Measurements from ENCODE around the gene DPEP2.
"Not testable (repeated sequence)": the region's sequence is repeated elsewhere in the genome, so short reads cannot be mapped to it uniquely, and the experiment has no call there.

DPEP2 gene, protein sequence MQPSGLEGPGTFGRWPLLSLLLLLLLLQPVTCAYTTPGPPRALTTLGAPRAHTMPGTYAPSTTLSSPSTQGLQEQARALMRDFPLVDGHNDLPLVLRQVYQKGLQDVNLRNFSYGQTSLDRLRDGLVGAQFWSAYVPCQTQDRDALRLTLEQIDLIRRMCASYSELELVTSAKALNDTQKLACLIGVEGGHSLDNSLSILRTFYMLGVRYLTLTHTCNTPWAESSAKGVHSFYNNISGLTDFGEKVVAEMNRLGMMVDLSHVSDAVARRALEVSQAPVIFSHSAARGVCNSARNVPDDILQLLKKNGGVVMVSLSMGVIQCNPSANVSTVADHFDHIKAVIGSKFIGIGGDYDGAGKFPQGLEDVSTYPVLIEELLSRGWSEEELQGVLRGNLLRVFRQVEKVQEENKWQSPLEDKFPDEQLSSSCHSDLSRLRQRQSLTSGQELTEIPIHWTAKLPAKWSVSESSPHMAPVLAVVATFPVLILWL

GRCh38 chr16:67998779-67999688, at the start of gene DPEP2:
TSS of gene DPEP2 (minus strand) at chr16:67999484. CDS start at chr16:67993212, 6,272 bp downstream.
- not testable (repeated sequence) for H2AFZ ChIP-seq (ENCODE audit: low read depth); H3K4me2 ChIP-seq; H3K36me3 ChIP-seq (ENCODE audit: insufficient read depth); H3K4me1 ChIP-seq (ENCODE audit: low read depth, poor library complexity, severe bottlenecking); H4K20me1 ChIP-seq (ENCODE audit: insufficient read depth); H3K27ac ChIP-seq; H3K4me3 ChIP-seq (IDR thresholded peaks at IDR 0.05; ENCODE audit: insufficient read depth, low read depth, low read length); H3K9ac ChIP-seq; H3K79me2 ChIP-seq (ENCODE audit: insufficient read depth, low read depth); H3K27me3 ChIP-seq (ENCODE audit: insufficient read depth, low read depth)

- Histone ChIP-seq H3K4me3 (IDR thresholded peaks at IDR 0.05; ENCODE audit: insufficient read depth, low read depth, low read length) (no peak overlapping the region), H3K79me2 (ENCODE audit: insufficient read depth, low read depth) (no peaks in the 10 kb centered on the region), H2AFZ (ENCODE audit: low read depth) (no peak overlapping the region), H3K36me3 (ENCODE audit: insufficient read depth) (no peaks in the 10 kb centered on the region), H4K20me1 (ENCODE audit: insufficient read depth) (no peaks in the 10 kb centered on the region), H3K4me1 (ENCODE audit: low read depth, poor library complexity, severe bottlenecking) (peaks cover 6% of the 10 kb centered on the region), H3K9ac (no peak overlapping the region), H3K4me2 (no peak overlapping the region), H3K27ac (no peak overlapping the region), H3K27me3 (ENCODE audit: insufficient read depth, low read depth) (no peaks in the 10 kb centered on the region)
- TF ChIP-seq CTCF (conservative IDR thresholded peaks at IDR 0.05; ENCODE audit: low read depth, low read length), result no peak
Observed at GRCh38 chr16:68047987-68048386, 48.7 kb upstream of the DPEP2 start.

- H3K27me3 ChIP-seq (ENCODE audit: insufficient read depth, low read depth), result no peaks in the 10 kb centered on the region
- H3K4me2 ChIP-seq, result no peak overlapping the region
- H3K9ac ChIP-seq, result no peak overlapping the region
- TF ChIP-seq CTCF (conservative IDR thresholded peaks at IDR 0.05; ENCODE audit: low read depth, low read length), result no peak
- no peak overlapping the region for H3K4me3 ChIP-seq (IDR thresholded peaks at IDR 0.05; ENCODE audit: insufficient read depth, low read depth, low read length)
- H3K36me3 ChIP-seq (ENCODE audit: insufficient read depth), result no peaks in the 10 kb centered on the region
- H3K79me2 ChIP-seq (ENCODE audit: insufficient read depth, low read depth), result no peaks in the 10 kb centered on the region
- H3K27ac ChIP-seq, result no peak overlapping the region
- no peaks in the 10 kb centered on the region for H4K20me1 ChIP-seq (ENCODE audit: insufficient read depth)
- H2AFZ ChIP-seq (ENCODE audit: low read depth), result no peak overlapping the region
- H3K4me1 ChIP-seq (ENCODE audit: low read depth, poor library complexity, severe bottlenecking), result no peaks in the 10 kb centered on the region
Observed at GRCh38 chr16:68046106-68046505, 46.8 kb upstream of the DPEP2 start.

- Histone ChIP-seq H2AFZ (ENCODE audit: low read depth) (no peak overlapping the region), H3K27me3 (ENCODE audit: insufficient read depth, low read depth) (no peaks in the 10 kb centered on the region), H3K9ac (no peak overlapping the region), H3K79me2 (ENCODE audit: insufficient read depth, low read depth) (no peaks in the 10 kb centered on the region), H3K4me3 (IDR thresholded peaks at IDR 0.05; ENCODE audit: insufficient read depth, low read depth, low read length) (no peak overlapping the region), H3K27ac (no peak overlapping the region), H3K4me1 (ENCODE audit: low read depth, poor library complexity, severe bottlenecking) (peaks cover 4% of the 10 kb centered on the region), H3K4me2 (no peak overlapping the region), H4K20me1 (ENCODE audit: insufficient read depth) (no peaks in the 10 kb centered on the region), H3K36me3 (ENCODE audit: insufficient read depth) (no peaks in the 10 kb centered on the region)
- no peak for TF ChIP-seq CTCF (conservative IDR thresholded peaks at IDR 0.05; ENCODE audit: low read depth, low read length)
Observed at GRCh38 chr16:68041783-68042182, 42.5 kb upstream of the DPEP2 start.
